ENCODE measurements around the gene FAM53A. TPM values are rescaled to one million over a fixed set of nuclear protein-coding genes. Genes with fewer than 3 reads are reported as not detected.

The FAM53A gene
- total RNA-seq (1 to 10 TPM in 1 of 2 experiments, under 1 TPM in 1; 0.89 to 2.2 TPM), polyA plus RNA-seq (1 to 10 TPM; 1.1 to 2.8 TPM)

DNA sequence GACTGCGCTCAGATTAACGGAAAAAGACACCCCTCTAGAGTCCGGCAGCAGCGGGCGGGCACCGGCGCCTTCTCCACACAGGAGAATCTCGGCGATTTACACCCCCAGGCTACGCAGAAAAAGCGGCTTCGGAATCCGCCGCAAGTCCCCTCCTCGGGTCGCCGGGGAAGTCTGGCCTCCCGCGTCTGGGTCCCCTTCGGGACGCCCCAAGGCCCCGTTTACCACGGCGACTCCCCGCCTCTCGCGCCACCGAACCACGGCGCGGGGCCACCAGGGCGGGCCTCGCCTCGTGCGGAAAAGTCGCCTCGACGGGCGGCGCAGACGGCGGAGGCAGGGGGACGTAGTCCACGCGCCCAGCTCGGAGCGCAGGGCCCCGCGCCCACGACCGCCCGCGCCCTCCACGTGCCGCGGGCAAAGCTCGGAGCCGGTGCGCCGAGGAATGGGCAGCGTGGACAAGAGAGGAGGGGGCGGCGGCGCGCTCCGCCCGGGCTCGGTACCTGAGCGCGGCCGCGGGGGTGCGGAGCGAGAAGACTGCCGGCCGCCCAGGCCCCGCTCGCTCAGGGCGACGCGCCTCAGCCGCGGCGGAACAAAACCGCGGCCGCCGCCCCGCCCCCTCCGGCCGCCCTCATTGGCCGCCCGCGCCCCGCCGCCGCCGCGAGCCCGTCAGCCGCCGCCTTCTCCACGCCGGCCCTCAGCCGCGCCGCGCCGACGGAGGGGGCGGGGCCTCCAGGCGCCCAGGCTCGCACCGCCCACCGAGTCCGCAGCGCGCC, at the start of gene FAM53A:
FAM53A (minus strand) TSS at position 578 of the 770 bp plus-strand sequence. CDS start 15,572 bp downstream, outside the sequence.
- H3K9me3 ChIP-seq (ENCODE audit: control insufficient read depth in 1 of 2, low read length in 2 of 2): no peaks in the 10 kb centered on the region
- H3K27ac Mint-ChIP-seq: peak within 1 kb of the TSS; percentile 89 to 96 (median 95)
- H3K4me1 Mint-ChIP-seq: peaks cover 9 to 16% (median 11%) of the 10 kb centered on the region in 4 donors
- POLR2A ChIA-PET (ENCODE audit: partially characterized antibody): interaction anchor here (1.0 to 2.1 kb wide), 6 partner anchors 9 to 187 kb away, joined by 3 to 7 read pairs (median 5); partner anchors contain the start of genes NSD2 and TMEM129
- H3K27me3 ChIP-seq (ENCODE audit: insufficient read depth, low read length): no peaks in the 10 kb centered on the region
- H3K36me3 ChIP-seq (ENCODE audit: insufficient read depth, low read length): no peaks in the 10 kb centered on the region
- H3K4me3 Mint-ChIP-seq: peak within 1 kb of the TSS; percentile 88 to 93 (median 91)
- CTCF ChIA-PET (ENCODE audit: partially characterized antibody): interaction anchor here (2.3 kb wide), 1 partner anchor 9 kb away, joined by 12 read pairs; no protein-coding TSS in a partner anchor
- peak within 1 kb of the TSS; percentile 52 to 58 for H3K4me3 ChIP-seq (ENCODE audit: low read length in 2 of 2)
- H3K4me1 ChIP-seq (ENCODE audit: insufficient read depth, low read length): peaks cover 7% of the 10 kb centered on the region
- no peaks in the 10 kb centered on the region for H3K9me3 Mint-ChIP-seq
- intact Hi-C loops (cut with micrococcal nuclease): loop anchor here (1.0 to 5.0 kb wide), 6 partner anchors 9 to 902 kb away; partner anchors contain the start of genes LETM1, SLBP, TACC3 and TMEM129
- DNase-seq: peak; percentile 57 to 92 (median 90)
- peaks cover 0 to under 1% of the 10 kb centered on the region in 2 donors for H3K36me3 Mint-ChIP-seq
- no peaks in the 10 kb centered on the region for H3K27me3 Mint-ChIP-seq
- H3K27ac ChIP-seq (ENCODE audit: low read depth, low read length): peak within 1 kb of the TSS; percentile 52

DNA sequence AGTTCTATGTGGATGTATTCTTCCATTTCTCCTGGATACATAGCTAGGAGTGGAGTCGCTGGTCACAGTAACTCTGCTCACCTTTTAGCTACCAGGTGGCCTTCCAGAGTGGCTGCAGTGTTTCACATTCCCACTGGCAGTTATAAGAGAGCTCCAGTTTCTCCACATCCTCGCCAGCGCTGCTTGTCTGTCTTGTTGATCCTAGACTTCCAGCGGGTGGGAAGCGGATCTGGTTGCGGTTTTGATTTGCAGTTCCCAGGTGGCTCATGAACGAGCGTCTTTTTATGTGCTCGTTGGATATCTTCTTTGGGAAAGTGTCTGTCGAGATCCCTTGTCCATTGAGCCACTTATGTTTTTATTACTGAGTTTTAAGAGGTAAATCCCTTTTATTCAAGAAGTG, 48.8 kb upstream of the FAM53A start:
- peaks cover 67% of the 10 kb centered on the region for H3K36me3 ChIP-seq (ENCODE audit: insufficient read depth, low read length)
- Mint-ChIP-seq H3K4me1 (peaks cover 5 to 33% (median 13%) of the 10 kb centered on the region in 4 donors), H3K27ac (peak overlapping the region in 1 of 7 donors; percentile 12), H3K9me3 (peaks cover 0 to 7% (median 0%) of the 10 kb centered on the region in 8 donors), H3K4me3 (peak overlapping the region in 1 of 8 donors; percentile 22), H3K36me3 (peaks cover 28 to 62% of the 10 kb centered on the region in 2 donors), H3K27me3 (no peaks in the 10 kb centered on the region)
- ChIA-PET CTCF (ENCODE audit: partially characterized antibody) (interaction anchor here (0.7 to 18.0 kb wide), 4 partner anchors 21 to 167 kb away, joined by 3 to 591 read pairs (median 6); partner anchors contain the start of gene SLBP), POLR2A (ENCODE audit: partially characterized antibody) (interaction anchor here (1.0 kb wide), 1 partner anchor 42 kb away, joined by 3 read pairs; no protein-coding TSS in a partner anchor)
- H3K27ac ChIP-seq (ENCODE audit: low read depth, low read length): no peak overlapping the region
- intact Hi-C loops (cut with micrococcal nuclease): no loop called here
- H3K4me1 ChIP-seq (ENCODE audit: insufficient read depth, low read length): peaks cover 21% of the 10 kb centered on the region
- peaks cover 0 to 3% of the 10 kb centered on the region in 2 donors for H3K9me3 ChIP-seq (ENCODE audit: control insufficient read depth in 1 of 2, low read length in 2 of 2)
- no peak overlapping the region for H3K4me3 ChIP-seq (ENCODE audit: low read length in 2 of 2)
- H3K27me3 ChIP-seq (ENCODE audit: insufficient read depth, low read length): no peaks in the 10 kb centered on the region
- no peak for DNase-seq

DNA sequence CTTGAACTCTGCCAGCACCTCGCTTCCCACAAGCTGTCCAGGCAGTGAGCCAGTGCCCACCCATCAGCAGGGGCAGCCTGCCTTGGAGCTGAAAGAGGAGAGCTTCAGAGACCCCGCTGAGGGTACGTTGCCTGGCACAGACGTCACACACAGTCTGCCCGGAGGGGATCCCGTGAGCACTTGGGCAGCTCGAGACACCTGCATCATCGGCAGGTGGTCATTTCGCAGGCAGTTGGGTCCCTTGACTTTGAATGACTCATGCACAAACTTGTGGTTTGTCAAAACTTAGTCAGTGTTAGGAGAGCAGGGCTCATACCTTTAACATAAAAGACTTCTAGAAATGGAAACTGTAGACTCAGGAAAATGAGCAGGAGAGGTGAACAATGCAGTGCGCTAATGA, 47.1 kb upstream of the FAM53A start:
- H3K4me3 ChIP-seq (ENCODE audit: low read length in 2 of 2): no peak overlapping the region
- H3K9me3 Mint-ChIP-seq: peaks cover 0 to 3% (median 0%) of the 10 kb centered on the region in 8 donors
- H3K27me3 Mint-ChIP-seq: no peaks in the 10 kb centered on the region
- H3K4me3 Mint-ChIP-seq: no peak overlapping the region
- H3K36me3 ChIP-seq (ENCODE audit: insufficient read depth, low read length): peaks cover 61% of the 10 kb centered on the region
- peak overlapping the region in 1 of 7 donors; percentile 57 for H3K27ac Mint-ChIP-seq
- intact Hi-C loops (cut with micrococcal nuclease): no loop called here
- POLR2A ChIA-PET (ENCODE audit: partially characterized antibody): interaction anchor here (1.0 to 2.3 kb wide), 3 partner anchors 9 to 38 kb away, joined by 3 to 7 read pairs (median 3); partner anchors contain the start of gene SLBP
- H3K27ac ChIP-seq (ENCODE audit: low read depth, low read length): no peak overlapping the region
- no peak for DNase-seq
- H3K9me3 ChIP-seq (ENCODE audit: control insufficient read depth in 1 of 2, low read length in 2 of 2): no peaks in the 10 kb centered on the region
- H3K36me3 Mint-ChIP-seq: peaks cover 25 to 56% of the 10 kb centered on the region in 2 donors
- H3K4me1 Mint-ChIP-seq: peaks cover 10 to 50% (median 20%) of the 10 kb centered on the region in 4 donors
- CTCF ChIA-PET (ENCODE audit: partially characterized antibody): interaction anchor here (1.1 to 18.0 kb wide), 3 partner anchors 11 to 49 kb away, joined by 3 to 591 read pairs (median 3); no protein-coding TSS in a partner anchor
- H3K27me3 ChIP-seq (ENCODE audit: insufficient read depth, low read length): no peaks in the 10 kb centered on the region
- peaks cover 33% of the 10 kb centered on the region for H3K4me1 ChIP-seq (ENCODE audit: insufficient read depth, low read length)

DNA sequence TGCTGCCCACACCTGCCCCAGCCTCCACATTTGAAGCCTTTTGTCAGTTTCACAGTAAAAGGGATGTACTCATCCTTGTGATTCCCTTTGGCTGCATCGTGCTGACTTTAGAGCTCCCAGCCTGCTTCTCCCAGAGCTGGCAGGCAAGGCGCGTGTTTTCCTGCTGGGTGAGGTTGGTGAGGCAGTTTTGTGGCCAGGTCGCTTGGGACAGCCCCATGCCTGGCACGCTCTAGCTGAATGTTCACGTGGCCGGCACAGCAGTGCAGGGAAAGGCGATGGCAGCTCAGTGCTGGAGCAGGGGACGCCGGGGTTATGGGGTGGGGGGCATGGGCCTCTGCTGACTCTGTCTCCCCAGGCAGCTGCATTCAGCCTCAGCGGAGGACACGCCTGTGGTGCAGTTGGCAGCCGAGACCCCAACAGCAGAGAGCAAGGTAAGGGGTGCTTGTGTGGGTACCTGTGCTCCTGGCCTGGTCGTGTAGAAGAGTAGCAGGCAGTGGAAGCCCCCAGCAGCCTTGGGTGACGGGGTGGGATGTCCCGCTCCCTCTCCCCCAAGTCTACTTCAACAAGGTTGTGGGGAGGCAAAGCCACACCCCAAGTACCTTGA, 46.5 kb upstream of the FAM53A start:
- ChIA-PET CTCF (ENCODE audit: partially characterized antibody) (interaction anchor here (0.6 to 18.0 kb wide), 12 partner anchors 11 to 453 kb away, joined by 3 to 591 read pairs (median 3); partner anchors contain the start of gene SLBP), POLR2A (ENCODE audit: partially characterized antibody) (interaction anchor here (1.0 to 2.3 kb wide), 4 partner anchors 9 to 39 kb away, joined by 3 to 7 read pairs (median 4); partner anchors contain the start of gene SLBP)
- Mint-ChIP-seq H3K4me3 (no peak overlapping the region), H3K4me1 (peaks cover 12 to 53% (median 23%) of the 10 kb centered on the region in 4 donors), H3K27me3 (no peaks in the 10 kb centered on the region), H3K9me3 (peaks cover 0 to 3% (median 0%) of the 10 kb centered on the region in 8 donors), H3K36me3 (peaks cover 26 to 56% of the 10 kb centered on the region in 2 donors), H3K27ac (peak overlapping the region in 1 of 7 donors; percentile 8)
- Histone ChIP-seq H3K4me1 (ENCODE audit: insufficient read depth, low read length) (peaks cover 38% of the 10 kb centered on the region), H3K4me3 (ENCODE audit: low read length in 2 of 2) (no peak overlapping the region), H3K36me3 (ENCODE audit: insufficient read depth, low read length) (peaks cover 61% of the 10 kb centered on the region), H3K9me3 (ENCODE audit: control insufficient read depth in 1 of 2, low read length in 2 of 2) (no peaks in the 10 kb centered on the region), H3K27ac (ENCODE audit: low read depth, low read length) (no peak overlapping the region), H3K27me3 (ENCODE audit: insufficient read depth, low read length) (no peaks in the 10 kb centered on the region)
- DNase-seq: no peak
- intact Hi-C loops (cut with micrococcal nuclease): no loop called here

- Histone ChIP-seq H3K4me3 (ENCODE audit: low read length in 2 of 2) (no peak overlapping the region), H3K36me3 (ENCODE audit: insufficient read depth, low read length) (peaks cover 58% of the 10 kb centered on the region), H3K27me3 (ENCODE audit: insufficient read depth, low read length) (no peaks in the 10 kb centered on the region), H3K27ac (ENCODE audit: low read depth, low read length) (no peak overlapping the region), H3K9me3 (ENCODE audit: control insufficient read depth in 1 of 2, low read length in 2 of 2) (no peaks in the 10 kb centered on the region), H3K4me1 (ENCODE audit: insufficient read depth, low read length) (peaks cover 62% of the 10 kb centered on the region)
- peak overlapping the region in 3 of 7 donors; percentile 15 to 62 (median 32) for H3K27ac Mint-ChIP-seq
- peaks cover 34 to 57% of the 10 kb centered on the region in 2 donors for H3K36me3 Mint-ChIP-seq
- intact Hi-C loops (cut with micrococcal nuclease): loop anchor here (10.0 kb wide), 1 partner anchor 686 kb away; the partner anchor contains the start of genes CFAP99 and ZFYVE28
- ChIA-PET CTCF (ENCODE audit: partially characterized antibody) (interaction anchor here (1.3 to 18.0 kb wide), 2 partner anchors 13 to 37 kb away, joined by 3 to 591 read pairs; no protein-coding TSS in a partner anchor), POLR2A (ENCODE audit: partially characterized antibody) (interaction anchor here (1.1 to 1.5 kb wide), 2 partner anchors 35 kb away, joined by 5 read pairs; no protein-coding TSS in a partner anchor)
- peaks cover 23 to 75% (median 39%) of the 10 kb centered on the region in 4 donors for H3K4me1 Mint-ChIP-seq
- no peak for DNase-seq
- no peaks in the 10 kb centered on the region for H3K27me3 Mint-ChIP-seq
- peaks cover 0 to 5% (median 0%) of the 10 kb centered on the region in 8 donors for H3K9me3 Mint-ChIP-seq
- no peak overlapping the region for H3K4me3 Mint-ChIP-seq
Measured at GRCh38 chr4:1728061-1728980, 44.2 kb upstream of the FAM53A start.
